IMR-90 (cell line): ENCODE results near the gene ACTN1. TPM values are rescaled to one million over a fixed set of nuclear protein-coding genes. Genes with fewer than 3 reads are reported as not detected.
A peak's percentile ranks its signal among the peaks of the same experiment; 100 is the strongest.

Source experiments
- ATAC-seq: fragments of 200-7000 bp; cut with Tn5 transposase; 2 replicates; pipeline ENCODE4 v1.9.1; 2020; ENCODE audit warnings: low read depth, mild to moderate bottlenecking, moderate library complexity
- BruUV-seq: library from RNA; stranded (reverse); fragments of 400-500 nt; replicated peaks from 2 replicates; lab custom pipeline; 2021; lab: Mats Ljungman, UMichigan
- CTCF ChIA-PET: fragments of 300-600 bp; formaldehyde crosslinking; extraction: SDS; loops from one replicate; lab custom pipeline; 2021; ENCODE audit warnings: antibody characterized with exemption; lab: Yijun Ruan, JAX
- POLR2A ChIA-PET: fragments of 300-600 bp; sonication (Branson Sonifier 250); formaldehyde crosslinking; loops from one replicate; lab custom pipeline; 2022; ENCODE audit warnings: antibody characterized with exemption; ENCODE audit not compliant: unreplicated experiment; lab: Charles Lee
- DNase-seq: peaks from one replicate; pipeline ENCODE4 v3.0.0; 2013
- H2AFZ ChIP-seq: replicated peaks from 2 replicates; pipeline ENCODE3; 2013; ENCODE audit warnings: low read length, mild to moderate bottlenecking; ENCODE audit not compliant: poor library complexity
- H2AK5ac ChIP-seq: 2 replicates; pipeline ENCODE4 v1.6.1; 2013; ENCODE audit warnings: low read depth, low read length, inconsistent platforms
- H2AK9ac ChIP-seq: replicated peaks from 2 replicates; pipeline ENCODE3; 2013; ENCODE audit warnings: mild to moderate bottlenecking, low read depth, low read length, moderate library complexity; ENCODE audit not compliant: poor library complexity
- H2BK120ac ChIP-seq: 2 replicates; pipeline ENCODE4 v1.6.1; 2013; ENCODE audit warnings: low read depth, low read length, inconsistent platforms
- H2BK15ac ChIP-seq: 3 replicates; pipeline ENCODE4 v1.6.1; 2013; ENCODE audit warnings: low read depth, low read length, inconsistent platforms
- H2BK20ac ChIP-seq: 2 replicates; pipeline ENCODE4 v1.6.1; 2013; ENCODE audit warnings: low read depth, mild to moderate bottlenecking, inconsistent platforms, low read length, moderate library complexity
- H2BK5ac ChIP-seq: 2 replicates; pipeline ENCODE4 v1.6.1; 2013; ENCODE audit warnings: mild to moderate bottlenecking, low read depth, low read length, inconsistent platforms; ENCODE audit not compliant: poor library complexity, severe bottlenecking
- H3K14ac ChIP-seq: replicated peaks from 2 replicates; pipeline ENCODE4 v1.6.1; 2013; ENCODE audit warnings: low read depth, low read length, inconsistent platforms
- H3K18ac ChIP-seq: 2 replicates; pipeline ENCODE4 v1.6.1; 2013; ENCODE audit warnings: low read depth, low read length, control low read depth
- H3K23ac ChIP-seq: 2 replicates; pipeline ENCODE4 v1.6.1; 2013; ENCODE audit warnings: low read depth, low read length, inconsistent platforms
- H3K27ac ChIP-seq: 2 replicates; pipeline ENCODE4 v1.5.1; 2013; ENCODE audit warnings: mild to moderate bottlenecking, control low read depth, low read length; ENCODE audit not compliant: insufficient read depth
- H3K27me3 ChIP-seq: 2 replicates; pipeline ENCODE4 v1.6.1; 2013; ENCODE audit warnings: low read length; ENCODE audit not compliant: control insufficient read depth, insufficient read depth
- H3K36me3 ChIP-seq: 2 replicates; pipeline ENCODE4 v1.6.1; 2013; ENCODE audit warnings: low read length, mixed read lengths; ENCODE audit not compliant: control insufficient read depth, insufficient read depth
- H3K4ac ChIP-seq: 2 replicates; pipeline ENCODE4 v1.6.1; 2013; ENCODE audit warnings: low read depth, low read length, inconsistent platforms
- H3K4me1 ChIP-seq: 2 replicates; pipeline ENCODE4 v1.6.1; 2013; ENCODE audit warnings: low read length, mixed read lengths; ENCODE audit not compliant: control insufficient read depth, insufficient read depth
- H3K4me2 ChIP-seq: 2 replicates; pipeline ENCODE4 v1.6.1; 2013; ENCODE audit warnings: low read depth, mild to moderate bottlenecking, control low read depth, low read length, moderate library complexity
- H3K4me3 ChIP-seq: 2 replicates; pipeline ENCODE4 v1.5.1; 2013; ENCODE audit warnings: low read depth, mild to moderate bottlenecking, control low read depth, low read length, moderate library complexity; ENCODE audit not compliant: insufficient read depth
- H3K56ac ChIP-seq: 2 replicates; pipeline ENCODE4 v1.6.1; 2013; ENCODE audit warnings: low read length, inconsistent platforms; ENCODE audit not compliant: insufficient read depth; ENCODE audit errors: extremely low read depth
- H3K79me1 ChIP-seq, 2 experiments: 2 replicates each; pipeline ENCODE4 v1.6.1; 2013; ENCODE audit warnings: low read length in 2 of 2, inconsistent platforms in 1 of 2, low read depth in 1 of 2
- H3K9ac ChIP-seq: 2 replicates; pipeline ENCODE4 v1.6.1; 2013; ENCODE audit warnings: low read depth, low read length, control low read depth
- H3K9me1 ChIP-seq: 2 replicates; pipeline ENCODE4 v1.6.1; 2013; ENCODE audit warnings: low read length, inconsistent platforms; ENCODE audit not compliant: insufficient read depth
- H3K9me3 ChIP-seq: 2 replicates; pipeline ENCODE4 v1.6.1; 2013; ENCODE audit warnings: low read length; ENCODE audit not compliant: control insufficient read depth, insufficient read depth
- H4K20me1 ChIP-seq: 2 replicates; pipeline ENCODE4 v1.6.1; 2013; ENCODE audit warnings: low read length, inconsistent platforms; ENCODE audit not compliant: insufficient read depth
- H4K5ac ChIP-seq: 2 replicates; pipeline ENCODE4 v1.6.1; 2013; ENCODE audit warnings: mild to moderate bottlenecking, low read depth, low read length, control low read depth
- H4K8ac ChIP-seq, 2 experiments: 2 replicates each; pipeline ENCODE4 v1.6.1; 2013; ENCODE audit warnings: low read depth in 2 of 2, low read length in 2 of 2, control low read depth in 1 of 2, inconsistent platforms in 1 of 2
- H4K91ac ChIP-seq: 2 replicates; pipeline ENCODE4 v1.6.1; 2013; ENCODE audit warnings: low read depth, low read length, inconsistent platforms; ENCODE audit not compliant: insufficient read depth
- BHLHE40 ChIP-seq: fragments of 150-350 bp; IDR thresholded peaks from 2 replicates; pipeline ENCODE4 v1.6.1; 2016; ENCODE audit warnings: mild to moderate bottlenecking, low read depth, low read length
- CEBPB ChIP-seq: IDR thresholded peaks from 2 replicates; pipeline ENCODE4 v1.6.1; 2012; ENCODE audit warnings: low read depth, low read length, improper control_type of control experiment
- MXI1 ChIP-seq: IDR thresholded peaks from 2 replicates; pipeline ENCODE4 v1.6.1; 2012; ENCODE audit warnings: low read depth, mild to moderate bottlenecking, low read length, moderate library complexity, borderline replicate concordance
- RAD21 ChIP-seq: IDR thresholded peaks from 2 replicates; pipeline ENCODE4 v1.6.1; 2012; ENCODE audit warnings: low read length, improper control_type of control experiment
- RCOR1 ChIP-seq: IDR thresholded peaks from 2 replicates; pipeline ENCODE4 v1.6.1; 2012; ENCODE audit warnings: mild to moderate bottlenecking, low read length, improper control_type of control experiment; ENCODE audit not compliant: insufficient replicate concordance
- WGBS, 2 experiments: methylation state at CpG; one replicate each; pipeline versions ENCODE4 v1.1.5 to v1.1.7; 2013; ENCODE audit warnings: missing lambda C conversion rate in 2 of 2; ENCODE audit not compliant: insufficient read length in 1 of 2; ENCODE audit errors: extremely low coverage in 2 of 2; 5-methylcytosine and 5-hydroxymethylcytosine counted together
- dilution Hi-C: fragments of 300-500 bp; cut with HindIII; formaldehyde crosslinking; loops from one replicate; pipeline ENCODE4 v1.14.3; 2018; ENCODE audit warnings: low sequenced_read_pairs; ENCODE audit not compliant: unreplicated experiment
- in situ Hi-C: fragments of 300-500 bp; cut with MboI; formaldehyde crosslinking; loops from 3 replicates; pipeline ENCODE4 v1.14.3; 2019; ENCODE audit warnings: low sequenced_read_pairs, inconsistent platforms, mixed read lengths
- intact Hi-C: fragments of 100-400 bp; cut with micrococcal nuclease; formaldehyde crosslinking; loops from 2 replicates; pipeline ENCODE4 v1.10.0; 2022
- polyA plus RNA-seq, 3 experiments: library from polyadenylated mRNA; depleted of rRNA; stranded (reverse); fragments of >200 nt; gene quantifications; 2 replicates each; pipeline ENCODE4 v1.2.3, GENCODE V29; 2012; ENCODE audit warnings: low replicate concordance in 1 of 3
- total RNA-seq: library from RNA; depleted of rRNA; stranded (reverse); fragments of >200 nt; gene quantifications from 2 replicates; pipeline ENCODE4 v1.2.3, GENCODE V29; 2012

The ACTN1 gene
- total and polyA plus RNA-seq, 2 of the 4 experiments (the other 2 are of a cell fraction): 684 to 766 TPM

GRCh38 chr14:68846466-68846865 is 132.6 kb downstream of the ACTN1 start:
- Histone ChIP-seq H3K27me3 (no peaks in the 10 kb centered on the region), H3K9me1 (no peaks in the 10 kb centered on the region), H3K4me1 (peaks cover 12% of the 10 kb centered on the region; the same call in 1 of the 2 replicates), H2BK5ac (no peak overlapping the region), H3K4me3 (no peak overlapping the region), H2BK120ac (no peak overlapping the region), H4K91ac (no peak overlapping the region), H3K4me2 (no peak overlapping the region), H3K9me3 (no peaks in the 10 kb centered on the region), H3K27ac (no peak overlapping the region), H2AFZ (no peak overlapping the region), H4K5ac (no peak overlapping the region), H3K36me3 (no peaks in the 10 kb centered on the region), H2AK9ac (no peak overlapping the region), H3K79me1 (no peaks in the 10 kb centered on the region), H3K18ac (no peak overlapping the region), H3K56ac (no peak overlapping the region), H2BK15ac (no peak overlapping the region), H2BK20ac (no peak overlapping the region), H3K9ac (no peak overlapping the region), H4K20me1 (no peaks in the 10 kb centered on the region; the same call in 1 of the 2 replicates), H4K8ac (no peak overlapping the region), H2AK5ac (no peak overlapping the region), H3K4ac (no peak overlapping the region), H3K23ac (no peak overlapping the region), H3K14ac (no peak overlapping the region)
- in situ Hi-C loops: no loop called here
- ChIA-PET POLR2A (no interaction called here), CTCF (interaction anchor here (0.7 kb wide), 1 partner anchor 184 kb away, joined by 5 read pairs; no protein-coding TSS in a partner anchor)
- dilution Hi-C loops: no loop called here
- 0 out of 2 replicates have a peak, but pooled peaks have one; percentile 5 for TF ChIP-seq CEBPB
- TF ChIP-seq BHLHE40: no peak
- no peak for TF ChIP-seq MXI1
- TF ChIP-seq RCOR1: no peak
- no peak for TF ChIP-seq RAD21
- BruUV-seq: no TSS peak
- intact Hi-C loops: no loop called here
- no CpG with 5 or more reads among the region's 3 CpGs for WGBS, 2 experiments
- ATAC-seq (no peak), DNase-seq (no peak)
